HG03565 (cell line): Measurements from ENCODE around the gene FGFR3.

Experiments
- ATAC-seq: cut with Tn5 transposase; IDR thresholded peaks from one replicate; pipeline ENCODE4 v1.9.1; 2021; ENCODE audit warnings: mild to moderate bottlenecking, moderate library complexity; ENCODE audit not compliant: unreplicated experiment

FGFR3 gene

GRCh38 chr4:1792832-1793495, at the start of gene FGFR3:
Gene FGFR3 (plus strand): TSS chr4:1793293. CDS start chr4:1793935, 642 bp downstream.
- no peak for ATAC-seq

DNA sequence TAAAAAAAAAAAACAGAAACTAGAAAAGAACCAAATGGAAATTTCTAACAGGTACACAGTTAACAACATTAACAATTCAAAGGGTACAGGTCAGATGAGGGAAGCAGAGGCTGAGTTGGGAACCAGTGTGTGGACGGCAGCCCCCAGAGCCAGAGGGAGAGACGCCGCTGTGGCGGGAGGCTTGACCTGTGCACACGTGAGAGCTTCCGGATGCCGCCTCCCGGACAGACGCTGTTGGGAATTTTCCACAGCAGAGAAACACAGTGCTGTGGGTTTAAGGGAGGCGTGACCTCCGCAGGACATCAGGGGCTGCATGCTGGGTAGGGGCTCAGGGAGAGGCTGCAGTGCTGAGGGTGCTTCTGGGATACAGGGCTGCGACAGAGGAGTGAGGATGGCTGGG, 49.5 kb upstream of the FGFR3 start:
- ATAC-seq = no peak

DNA sequence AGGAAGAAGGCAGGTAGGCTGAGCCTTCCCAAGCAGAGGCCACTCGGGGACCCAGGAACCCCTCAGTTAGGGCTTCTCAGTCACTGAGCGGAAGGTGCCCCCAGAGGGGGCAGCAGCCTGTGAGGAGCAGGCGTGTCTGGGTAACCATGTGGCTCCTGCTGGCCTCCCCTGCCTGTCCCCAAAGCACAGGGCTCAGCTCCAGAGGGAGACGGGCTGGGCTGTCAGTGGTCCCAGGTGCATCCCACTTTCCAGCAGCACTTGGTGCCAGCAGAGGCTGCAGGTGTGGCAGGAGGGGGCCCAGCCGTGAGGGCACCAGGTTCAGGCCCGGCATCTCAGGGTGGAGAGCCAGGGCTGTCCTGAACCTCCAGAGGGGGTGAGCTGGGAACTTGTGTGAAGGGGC, 49.1 kb upstream of the FGFR3 start:
- ATAC-seq = no peak

DNA sequence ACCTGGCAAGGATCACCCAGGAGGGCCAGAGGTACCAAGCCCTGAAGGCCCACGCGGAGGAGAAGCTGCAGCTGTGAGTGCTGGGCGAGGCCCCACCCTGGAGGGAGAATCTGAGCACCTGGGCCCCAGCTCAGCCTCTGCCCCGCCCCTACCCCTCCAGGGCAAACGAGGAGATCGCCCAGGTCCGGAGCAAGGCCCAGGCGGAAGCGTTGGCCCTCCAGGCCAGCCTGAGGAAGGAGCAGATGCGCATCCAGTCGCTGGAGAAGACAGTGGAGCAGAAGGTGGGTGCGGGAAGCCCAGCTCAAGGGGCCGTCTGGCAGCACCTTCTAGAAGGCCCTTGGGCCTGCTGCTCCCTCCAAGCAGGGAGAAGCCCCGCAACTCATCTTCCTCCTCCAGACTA, 48.5 kb upstream of the FGFR3 start:
- no peak for ATAC-seq

DNA sequence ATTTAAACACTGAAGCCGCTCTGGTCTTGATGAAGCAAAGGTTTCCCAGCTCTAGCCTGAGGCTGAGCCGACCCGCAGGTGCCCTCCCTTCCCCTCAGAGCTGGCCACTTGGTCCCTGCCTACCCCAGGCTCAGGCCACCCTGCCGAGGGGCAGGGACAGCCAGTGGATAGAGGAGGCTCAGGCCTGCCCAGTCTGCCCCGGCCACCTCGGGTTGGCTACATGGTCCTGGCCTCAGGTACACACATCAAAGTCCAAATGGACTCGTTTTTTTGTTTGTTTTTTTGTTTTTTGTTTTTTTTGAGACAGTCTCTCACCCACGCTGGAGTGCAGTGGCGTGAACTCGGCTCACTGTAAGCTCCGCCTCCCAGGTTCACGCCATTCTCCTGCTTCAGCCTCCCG, 47.9 kb upstream of the FGFR3 start:
- no peak for ATAC-seq

DNA sequence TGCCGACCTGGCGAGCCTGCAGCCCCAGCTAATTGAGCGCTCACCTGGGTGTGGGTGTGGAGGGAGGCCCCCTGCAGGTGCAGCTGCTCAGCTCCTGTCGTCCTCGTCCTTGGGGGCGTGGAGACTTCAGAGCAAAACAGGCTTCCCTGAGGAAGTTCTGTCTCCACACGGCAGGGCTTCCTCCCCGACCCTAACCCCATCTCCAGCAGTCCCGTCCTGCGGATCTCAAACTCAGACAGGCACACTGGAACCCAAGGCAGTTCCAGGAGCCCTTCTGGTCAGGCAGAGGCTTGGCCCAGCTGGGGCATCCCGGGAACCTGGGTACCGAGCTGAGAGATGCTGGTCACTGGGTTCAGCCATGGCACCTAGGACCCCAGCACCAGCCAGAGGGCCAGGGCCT, 47.4 kb upstream of the FGFR3 start:
- no peak for ATAC-seq

GRCh38 chr4:1746265-1746691, 46.8 kb upstream of the FGFR3 start:
- no peak for ATAC-seq

GRCh38 chr4:1746919-1747602, 46.0 kb upstream of the FGFR3 start:
- ATAC-seq = no peak

DNA sequence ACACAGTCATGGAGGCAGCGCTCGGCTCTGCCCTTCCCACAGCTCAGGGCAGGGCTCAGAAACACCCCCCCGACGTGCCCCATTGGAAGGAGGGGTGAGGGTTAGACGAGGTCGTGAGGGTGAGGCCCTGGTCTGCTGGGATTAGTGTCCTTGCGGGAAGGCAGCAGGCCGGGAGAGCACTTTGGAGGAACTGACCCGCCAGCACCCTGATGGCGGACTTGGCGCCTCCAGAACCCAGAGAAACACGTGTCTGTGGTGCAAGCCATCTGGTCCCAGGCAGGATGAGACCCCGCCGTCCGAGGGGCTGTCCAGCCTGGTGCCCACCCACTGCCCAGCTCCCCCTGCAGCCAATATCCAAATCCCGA, 45.5 kb upstream of the FGFR3 start:
- ATAC-seq = no peak

DNA sequence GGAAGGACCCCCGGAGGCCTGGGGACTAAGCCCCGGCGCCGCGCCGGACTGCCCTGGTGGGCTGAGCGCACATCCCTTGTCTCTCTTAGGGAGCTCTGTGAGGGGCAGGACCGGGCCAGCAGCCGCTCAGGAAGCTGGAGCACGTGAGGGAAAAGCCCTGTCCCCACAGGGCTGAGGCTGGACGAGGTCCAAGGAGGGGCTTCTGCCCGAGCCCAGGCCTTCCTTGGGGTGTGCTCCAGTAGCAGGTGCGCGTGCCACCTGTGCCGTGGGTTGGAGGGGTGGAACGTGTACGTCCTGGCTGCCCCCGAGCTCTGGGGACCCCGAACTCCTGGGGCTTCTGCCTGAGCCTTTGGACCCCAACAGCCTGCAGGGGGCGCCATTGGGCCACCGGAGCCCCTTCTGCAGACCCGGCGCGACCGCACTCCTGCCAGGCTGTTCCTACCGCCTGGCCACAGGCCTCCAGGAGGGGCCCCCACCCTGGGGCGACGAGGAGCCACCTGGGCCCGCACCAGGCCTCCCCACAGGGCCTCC, 44.6 kb upstream of the FGFR3 start:
- no peak for ATAC-seq

DNA sequence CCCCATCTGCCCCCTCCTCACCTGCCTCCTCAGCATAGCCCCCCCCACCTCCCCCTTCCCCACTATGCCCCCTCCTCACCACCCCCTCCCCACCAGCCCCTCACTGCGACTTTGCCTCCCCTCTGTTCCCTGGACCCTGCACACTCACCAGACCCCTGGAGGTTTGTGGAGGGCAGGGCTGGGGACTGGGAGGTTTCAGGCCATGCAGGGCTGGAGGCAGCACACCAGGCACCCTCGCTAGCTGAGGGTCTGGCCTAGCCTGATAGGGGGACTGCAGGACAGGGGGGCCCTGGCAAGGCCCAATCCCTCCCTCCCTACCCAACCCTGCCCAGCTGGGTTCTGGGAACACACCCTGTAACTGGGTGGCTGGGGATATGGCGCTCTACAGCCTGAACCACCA, 43.7 kb upstream of the FGFR3 start:
- ATAC-seq = no peak

GRCh38 chr4:1749826-1750225, 43.3 kb upstream of the FGFR3 start:
- ATAC-seq = no peak

- ATAC-seq = no peak
Observed at GRCh38 chr4:1750381-1751154, 42.5 kb upstream of the FGFR3 start.

GRCh38 chr4:1751155-1751918, 41.8 kb upstream of the FGFR3 start:
- ATAC-seq = no peak

DNA sequence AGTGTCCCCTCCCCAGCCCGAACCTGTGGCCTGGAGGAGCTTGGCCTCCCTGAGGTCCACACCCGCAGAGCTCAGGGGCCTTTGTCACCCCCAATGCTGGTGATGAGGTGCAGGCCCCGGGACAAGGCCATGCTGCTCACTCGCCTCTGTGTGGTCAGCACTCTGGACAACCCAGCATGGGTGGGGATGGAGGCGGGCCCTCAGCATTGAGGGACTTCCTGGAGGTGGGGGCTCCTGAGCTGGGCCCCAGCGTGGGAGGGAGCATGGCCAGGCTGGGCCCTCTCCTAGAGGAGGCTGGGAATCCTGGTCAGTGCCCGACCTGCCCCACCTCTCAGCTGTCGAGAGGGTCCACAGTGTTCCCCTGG, 41.2 kb upstream of the FGFR3 start:
- no peak for ATAC-seq

DNA sequence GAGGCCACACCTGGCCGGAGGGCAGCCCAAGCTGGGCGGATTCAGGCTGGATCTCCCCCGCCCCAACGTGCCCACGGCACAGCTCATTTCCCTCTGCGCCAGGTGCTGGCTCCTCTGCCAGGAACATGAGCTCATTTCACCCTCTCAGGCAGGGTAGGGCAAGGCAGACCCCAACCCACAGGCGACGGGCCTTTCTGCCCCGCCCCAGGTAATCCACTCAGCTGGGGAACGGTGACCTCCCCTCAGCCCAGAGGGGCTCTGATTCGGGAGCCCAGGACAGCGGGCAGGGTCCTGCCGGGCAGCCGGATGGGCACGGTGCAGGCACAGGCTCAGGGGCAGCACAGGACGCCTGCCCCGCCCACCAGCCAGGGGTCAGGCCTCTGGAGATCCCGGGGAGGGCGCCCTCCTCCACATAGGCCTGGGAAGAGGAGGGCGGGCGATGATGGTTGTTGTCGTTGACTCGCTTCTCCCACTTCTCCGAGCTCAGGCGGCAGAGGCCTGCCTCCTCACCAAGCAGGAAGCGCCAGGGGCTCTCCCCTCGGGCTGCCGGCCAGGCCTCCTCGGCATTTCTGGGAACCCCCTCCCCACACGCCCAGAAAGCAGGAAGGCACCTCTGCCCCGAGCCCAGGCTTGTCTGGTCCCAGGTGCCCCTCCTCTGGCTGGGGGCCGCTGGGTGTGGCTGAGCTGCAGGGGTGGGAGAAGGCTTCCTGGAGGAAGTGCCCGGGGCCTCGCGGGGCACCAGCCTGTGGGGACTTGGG, 40.6 kb upstream of the FGFR3 start:
- no peak for ATAC-seq

GRCh38 chr4:1753294-1753696, 39.8 kb upstream of the FGFR3 start:
- no peak for ATAC-seq

DNA sequence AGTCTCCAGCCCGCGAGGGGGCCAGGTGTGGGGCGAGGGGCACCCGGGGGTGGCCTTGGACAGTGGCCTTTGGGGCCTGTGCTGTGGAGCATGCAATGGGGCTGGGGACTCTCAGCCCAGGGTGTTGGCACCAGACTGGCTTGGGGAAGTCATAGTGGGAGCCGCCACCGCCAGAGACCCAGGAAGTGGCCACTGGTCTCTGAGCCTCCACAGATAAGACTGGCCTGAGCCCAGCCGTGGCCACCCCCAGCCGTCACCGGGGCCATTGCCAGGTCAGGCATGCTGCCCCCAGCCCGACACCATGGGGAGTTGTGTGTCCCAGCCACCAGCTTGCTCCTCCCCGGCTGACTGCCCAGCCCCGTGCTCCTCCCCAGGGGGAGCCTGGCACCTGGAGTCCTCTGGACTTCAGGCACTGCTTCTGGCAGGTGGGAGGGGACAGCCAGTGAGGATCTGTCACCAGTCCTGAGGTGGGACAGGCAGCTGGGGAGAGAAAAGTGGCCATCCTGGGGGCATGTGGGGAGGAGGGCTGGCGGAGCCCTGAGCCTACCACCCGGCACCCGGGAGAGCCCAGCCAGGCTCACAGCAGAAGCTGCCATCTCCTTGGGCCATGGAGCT, 39.3 kb upstream of the FGFR3 start:
- no peak for ATAC-seq

- no peak for ATAC-seq
Observed at GRCh38 chr4:1754336-1754735, 38.8 kb upstream of the FGFR3 start.

- no peak for ATAC-seq
Observed at GRCh38 chr4:1755297-1755696, 37.8 kb upstream of the FGFR3 start.
